OCI-LY7 (cell line): ENCODE data around the gene WNK2. TPM values are rescaled to one million over a fixed set of nuclear protein-coding genes. Genes with fewer than 3 reads are reported as not detected.

Experiments
- BruUV-seq: library from RNA; stranded (reverse); fragments of 400-500 nt; replicated peaks from 2 replicates; lab custom pipeline; 2021; lab: Mats Ljungman, UMichigan
- CTCF ChIA-PET: fragments of 300-600 bp; sonication (Branson Sonifier 250); formaldehyde crosslinking; loops from one replicate; lab custom pipeline; 2022; ENCODE audit warnings: antibody characterized with exemption; ENCODE audit not compliant: unreplicated experiment; lab: Charles Lee
- POLR2A ChIA-PET: fragments of 300-600 bp; sonication (Branson Sonifier 250); formaldehyde crosslinking; loops from one replicate; lab custom pipeline; 2022; ENCODE audit warnings: antibody characterized with exemption; lab: Charles Lee
- DNase-seq: peaks from one replicate; pipeline ENCODE4 v3.0.0-alpha.2; 2015; ENCODE audit warnings: low spot score
- H2AFZ ChIP-seq: fragments of 200-600 bp; sonication (generic), shearing (Covaris generic); 2 replicates; pipeline ENCODE4 v1.6.1; 2014; ENCODE audit warnings: mild to moderate bottlenecking, antibody characterized with exemption, low read length, moderate library complexity
- H3K27ac ChIP-seq: fragments of 200-600 bp; sonication (generic); 2 replicates; pipeline ENCODE4 v1.5.1; 2014; ENCODE audit warnings: mixed run types, low read depth, mild to moderate bottlenecking, moderate library complexity, low read length, inconsistent platforms; ENCODE audit not compliant: poor library complexity, severe bottlenecking
- H3K36me3 ChIP-seq: fragments of 200-600 bp; sonication (generic); 2 replicates; pipeline ENCODE4 v1.6.1; 2014; ENCODE audit warnings: mild to moderate bottlenecking, antibody characterized with exemption, low read length, moderate library complexity, mixed read lengths; ENCODE audit not compliant: insufficient read depth
- H3K4me1 ChIP-seq: fragments of 200-600 bp; sonication (generic); 2 replicates; pipeline ENCODE4 v1.5.1; 2014; ENCODE audit warnings: mild to moderate bottlenecking, low read length; ENCODE audit not compliant: insufficient read depth, poor library complexity, severe bottlenecking
- H3K4me2 ChIP-seq: fragments of 200-600 bp; sonication (generic); 2 replicates; pipeline ENCODE4 v1.6.1; 2014; ENCODE audit warnings: mild to moderate bottlenecking, low read length
- H3K4me3 ChIP-seq: fragments of 200-600 bp; sonication (generic); 2 replicates; pipeline ENCODE4 v1.5.1; 2014; ENCODE audit warnings: mild to moderate bottlenecking, low read depth, low read length; ENCODE audit not compliant: poor library complexity, severe bottlenecking
- H3K79me2 ChIP-seq: fragments of 200-600 bp; sonication (generic); 2 replicates; pipeline ENCODE4 v1.6.1; 2016; ENCODE audit warnings: low read depth, mild to moderate bottlenecking, low read length, moderate library complexity, mixed read lengths; ENCODE audit not compliant: insufficient read depth
- H3K9me2 ChIP-seq: fragments of 200-600 bp; sonication (generic); 2 replicates; pipeline ENCODE4 v1.6.1; 2016; ENCODE audit warnings: mild to moderate bottlenecking, low read length, mixed read lengths; ENCODE audit not compliant: insufficient read depth
- H3K9me3 ChIP-seq: fragments of 200-600 bp; sonication (generic); 2 replicates; pipeline ENCODE4 v1.6.1; 2014; ENCODE audit warnings: mild to moderate bottlenecking, mixed run types, low read length, mixed read lengths
- H4K20me1 ChIP-seq: fragments of 200-600 bp; sonication (generic); 2 replicates; pipeline ENCODE4 v1.6.1; 2014; ENCODE audit warnings: mild to moderate bottlenecking, antibody characterized with exemption, low read length, moderate library complexity, mixed read lengths; ENCODE audit not compliant: insufficient read depth
- CTCF ChIP-seq: fragments of 200-600 bp; sonication (generic); conservative IDR thresholded peaks from 2 replicates; pipeline ENCODE4 v1.5.1; 2014; ENCODE audit warnings: mild to moderate bottlenecking, antibody characterized with exemption, low read length, moderate library complexity, mixed read lengths
- EZH2phosphoT487 ChIP-seq: fragments of 200-600 bp; sonication (generic); IDR thresholded peaks from 2 replicates; pipeline ENCODE4 v1.6.1; 2018; ENCODE audit warnings: low read depth, borderline replicate concordance, mild to moderate bottlenecking, mixed run types, antibody characterized with exemption, low read length, moderate library complexity, mixed read lengths
- intact Hi-C: fragments of 100-400 bp; cut with micrococcal nuclease; formaldehyde crosslinking; loops from one replicate; pipeline ENCODE4 v1.10.0; 2022; ENCODE audit not compliant: unreplicated experiment
- total RNA-seq, 2 experiments: library from RNA; depleted of rRNA in 1 of 2; stranded (reverse); fragments of >200 nt in 1 of 2; shearing (Covaris generic) in 1 of 2; gene quantifications; 2 replicates each; pipeline ENCODE4 v1.2.3, GENCODE V29; 2014 to 2022

WNK2 gene
- total RNA-seq, 2 experiments from 2014 or later = 142 to 194 TPM

GRCh38 chr9:93228453-93228852, 44.5 kb downstream of the WNK2 start:
- CTCF ChIA-PET = no interaction called here
- POLR2A ChIA-PET = interaction anchor here (0.7 kb wide), 1 partner anchor 11 kb away, joined by 6 read pairs; no protein-coding TSS in a partner anchor
- no TSS peak for BruUV-seq

GRCh38 chr9:93229636-93230035, 45.7 kb downstream of the WNK2 start:
- POLR2A ChIA-PET = interaction anchor here (0.6 kb wide), 1 partner anchor 9 kb away, joined by 3 read pairs; no protein-coding TSS in a partner anchor
- Histone ChIP-seq H3K4me2 (no peak overlapping the region), H3K4me3 (no peak overlapping the region), H3K36me3 (no peaks in the 10 kb centered on the region), H3K27ac (no peak overlapping the region), H3K79me2 (no peaks in the 10 kb centered on the region), H2AFZ (no peak overlapping the region), H3K4me1 (peaks cover 14% of the 10 kb centered on the region), H3K9me2 (no peaks in the 10 kb centered on the region), H4K20me1 (no peaks in the 10 kb centered on the region), H3K9me3 (no peaks in the 10 kb centered on the region)
- CTCF ChIA-PET = no interaction called here
- BruUV-seq = no TSS peak
- no peak for TF ChIP-seq CTCF
- TF ChIP-seq EZH2phosphoT487 = no peak
- intact Hi-C loops = no loop called here
- DNase-seq = no peak

More at GRCh38 chr9:93228453-93228852, 44.5 kb downstream of the WNK2 start:
- DNase-seq = no peak
- Histone ChIP-seq H3K4me2 (no peak overlapping the region), H3K9me3 (no peaks in the 10 kb centered on the region), H3K4me1 (peaks cover 17% of the 10 kb centered on the region), H3K79me2 (no peaks in the 10 kb centered on the region), H4K20me1 (no peaks in the 10 kb centered on the region), H3K36me3 (no peaks in the 10 kb centered on the region), H3K9me2 (no peaks in the 10 kb centered on the region), H3K4me3 (no peak overlapping the region), H2AFZ (no peak overlapping the region), H3K27ac (no peak overlapping the region)
- intact Hi-C loops = no loop called here
- no peak for TF ChIP-seq CTCF
- TF ChIP-seq EZH2phosphoT487 = no peak

GRCh38 chr9:93230185-93230584, 46.2 kb downstream of the WNK2 start:
- Histone ChIP-seq H3K4me2 (no peak overlapping the region), H3K79me2 (no peaks in the 10 kb centered on the region), H4K20me1 (no peaks in the 10 kb centered on the region), H3K4me3 (no peak overlapping the region), H3K4me1 (peaks cover 8% of the 10 kb centered on the region), H3K9me3 (no peaks in the 10 kb centered on the region), H3K9me2 (no peaks in the 10 kb centered on the region), H3K27ac (no peak overlapping the region), H3K36me3 (no peaks in the 10 kb centered on the region), H2AFZ (no peak overlapping the region)
- intact Hi-C loops = no loop called here
- no peak for TF ChIP-seq EZH2phosphoT487
- no peak for TF ChIP-seq CTCF
- DNase-seq = no peak
- ChIA-PET POLR2A (interaction anchor here (0.6 kb wide), 1 partner anchor 9 kb away, joined by 3 read pairs; no protein-coding TSS in a partner anchor), CTCF (no interaction called here)
- no TSS peak for BruUV-seq
